Mucosa of gallbladder (tissue), 1 donor: ENCODE measurements around the gene RAB8A. TPM values are rescaled to one million over a fixed set of nuclear protein-coding genes. Genes with fewer than 3 reads are reported as not detected.

Source experiments
- DNase-seq: peaks from one replicate; pipeline ENCODE4 v3.0.0-alpha.2; 2020; ENCODE audit warnings: low spot score
- total RNA-seq: library from RNA; stranded (reverse); gene quantifications from one replicate; pipeline ENCODE4 v1.2.1, GENCODE V29; 2021
- donor health status: DM: no; HTN: no; CAD: no.

Gene RAB8A
- total RNA-seq, 1 donor from 2014 or later: 78.4 TPM

DNA sequence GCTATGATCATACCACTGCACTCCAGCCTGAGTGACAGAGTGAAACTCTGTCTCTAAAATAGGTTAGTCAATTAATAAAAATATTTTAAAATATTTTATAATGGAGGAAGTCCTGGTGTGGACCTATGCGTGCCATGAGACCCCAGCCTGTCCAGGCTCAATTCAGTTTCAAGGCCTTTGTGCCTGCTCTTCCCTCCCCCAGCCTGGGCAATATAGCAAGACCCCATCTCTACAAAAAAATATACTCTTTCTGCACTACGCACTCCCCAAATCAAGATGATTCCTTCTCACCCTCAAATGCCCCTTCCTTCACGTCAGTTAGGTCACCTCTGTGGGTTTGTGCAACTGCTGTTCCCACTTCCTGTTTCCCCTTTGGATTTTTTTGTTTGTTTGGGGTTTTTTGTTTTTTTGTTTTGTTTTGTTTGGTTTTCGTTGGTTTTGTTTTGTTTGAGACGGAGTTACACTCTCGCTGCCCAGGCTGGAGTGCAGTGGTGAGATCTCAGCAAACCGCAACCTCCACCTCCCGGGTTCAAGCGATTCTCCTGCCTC, 30.4 kb downstream of the RAB8A start:
- no peak for DNase-seq

DNA sequence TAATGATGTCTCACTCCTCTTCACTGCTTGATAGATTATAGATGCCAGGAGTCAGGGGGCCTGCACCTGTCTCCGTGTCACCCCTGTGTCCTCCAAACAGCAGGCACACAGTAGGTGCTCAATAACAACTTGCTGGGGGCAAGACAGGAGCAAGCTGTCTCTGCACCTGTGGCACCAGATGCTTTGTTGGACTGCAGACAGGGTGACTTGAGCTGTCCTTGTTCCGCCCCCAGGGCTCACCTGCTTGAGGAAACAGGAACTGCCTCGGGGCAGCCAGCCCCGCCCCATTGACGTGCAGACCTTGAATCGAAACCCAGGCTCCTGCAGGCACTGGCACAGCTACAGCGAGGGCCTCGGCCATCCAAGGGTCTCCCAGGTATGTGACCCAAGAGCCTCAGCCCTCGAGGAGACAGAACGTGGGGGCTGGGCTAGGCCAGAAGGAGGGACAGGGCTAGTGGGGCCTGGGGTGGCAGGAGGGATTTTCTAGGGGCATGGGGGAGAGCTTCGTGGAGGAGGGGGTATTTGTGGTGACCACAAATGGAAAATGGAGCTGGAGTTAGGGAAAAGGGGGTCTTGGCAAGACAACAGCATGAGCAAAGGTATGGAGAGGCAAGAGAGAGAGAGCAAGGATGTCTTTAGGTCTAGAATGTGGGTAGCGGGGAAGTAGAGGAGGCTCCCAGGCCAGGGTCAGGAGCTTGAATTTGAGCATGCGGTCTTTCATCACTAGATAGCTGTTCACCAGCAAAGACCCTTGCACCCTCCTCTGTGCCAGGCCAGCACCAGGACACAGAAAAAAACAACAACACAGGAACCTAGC, 31.9 kb downstream of the RAB8A start, which contains the start of gene HSH2D:
Gene HSH2D, plus strand, starts transcription at position 287 of the 817 bp plus-strand sequence. CDS start 5,066 bp downstream, outside the sequence.
- DNase-seq: peak; percentile 87

DNA sequence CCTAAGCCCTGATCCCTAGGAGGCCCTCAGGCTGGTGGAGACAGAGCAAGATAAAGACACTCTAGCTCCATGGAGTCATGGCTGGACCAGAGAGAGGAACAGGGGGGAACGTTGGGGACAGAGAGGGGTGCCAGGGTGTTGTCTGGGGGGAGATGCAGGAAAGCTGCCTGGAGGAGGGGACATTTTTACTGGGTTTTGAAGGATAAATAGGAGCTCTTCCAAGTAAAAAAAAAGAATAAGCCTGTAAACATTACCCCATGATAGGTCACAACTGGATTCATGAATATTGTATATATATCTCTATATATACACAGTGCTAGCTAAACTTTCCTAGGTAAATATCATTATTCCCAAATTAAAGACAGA, 32.5 kb downstream of the RAB8A start:
- DNase-seq: no peak

- no peak for DNase-seq
These were observed 34.4 kb downstream of the RAB8A start for GRCh38 chr19:16146112-16146511.

GRCh38 chr19:16148443-16149229, 36.9 kb downstream of the RAB8A start:
- DNase-seq: no peak

- no peak for DNase-seq
These were observed 42.1 kb downstream of the RAB8A start for GRCh38 chr19:16153582-16154336.

- no peak for DNase-seq
These were observed 42.9 kb downstream of the RAB8A start for GRCh38 chr19:16154557-16154956.

- no peak for DNase-seq
These were observed 43.4 kb downstream of the RAB8A start for GRCh38 chr19:16155128-16155527.

DNA sequence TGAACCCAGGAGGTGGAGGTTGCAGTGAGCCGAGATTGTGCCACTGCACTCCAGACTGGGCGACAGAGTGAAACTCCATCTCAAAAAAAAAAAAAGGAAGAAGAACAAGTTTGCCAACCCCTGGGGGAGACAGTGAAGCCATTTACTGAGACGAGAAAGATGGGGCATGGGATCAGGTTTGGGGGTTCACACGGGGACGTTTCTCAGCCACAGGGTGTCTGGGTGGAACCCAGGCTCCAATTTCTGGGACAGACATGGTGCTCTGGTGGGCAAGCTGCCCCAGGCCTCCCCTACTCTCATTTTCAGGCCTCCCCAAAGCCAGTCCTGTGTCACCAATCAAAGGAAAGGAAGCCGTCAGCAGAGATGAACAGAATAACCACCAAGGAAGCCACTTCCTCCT, 45.2 kb downstream of the RAB8A start:
- DNase-seq: no peak

DNA sequence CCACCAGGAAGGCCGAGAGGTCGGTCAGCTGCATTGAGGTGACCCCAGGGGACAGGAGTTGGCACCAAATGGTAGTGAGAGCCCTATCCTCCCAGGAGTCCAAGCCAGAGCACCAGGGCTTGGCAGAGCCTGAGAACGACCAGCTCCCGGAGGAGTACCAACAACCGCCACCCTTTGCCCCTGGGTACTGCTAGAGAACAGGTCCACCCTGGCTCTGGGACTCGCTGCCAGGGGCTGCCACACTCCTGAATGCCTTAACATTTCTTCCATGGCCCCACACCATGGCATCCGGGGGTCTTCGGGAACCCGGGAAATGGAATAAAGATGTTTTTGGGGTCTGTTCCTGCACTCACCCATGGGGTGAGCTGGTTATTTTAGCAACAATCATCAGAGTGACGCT, 45.9 kb downstream of the RAB8A start:
- no peak for DNase-seq

- DNase-seq: no peak
These were observed 48.0 kb downstream of the RAB8A start for GRCh38 chr19:16159655-16160054.

DNA sequence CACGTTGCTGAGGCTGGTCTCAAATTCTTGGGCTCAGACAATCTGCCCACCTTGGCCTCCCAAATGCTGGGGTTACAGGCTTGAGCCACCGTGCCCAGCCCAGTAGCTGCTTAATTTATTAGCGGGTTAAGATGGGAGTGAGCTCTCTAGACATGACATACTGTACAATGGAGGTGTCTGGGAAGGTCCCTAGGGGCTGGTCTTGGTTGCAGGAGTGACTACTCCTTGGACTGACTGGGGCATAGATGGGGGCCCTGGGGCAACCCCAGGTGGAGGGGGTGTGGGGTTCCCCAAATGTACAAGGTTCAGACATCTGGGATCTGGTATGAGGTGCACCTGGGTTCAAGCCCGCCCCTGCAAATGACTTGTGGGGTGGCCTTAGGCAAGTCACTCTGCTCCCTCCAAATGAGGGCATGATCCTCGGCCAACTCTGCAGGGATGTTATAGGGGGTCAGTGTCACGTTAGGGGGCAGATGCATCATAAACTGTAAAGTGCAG, 48.8 kb downstream of the RAB8A start:
- no peak for DNase-seq

- DNase-seq: no peak
These were observed 49.4 kb downstream of the RAB8A start for GRCh38 chr19:16160943-16161560.

DNA sequence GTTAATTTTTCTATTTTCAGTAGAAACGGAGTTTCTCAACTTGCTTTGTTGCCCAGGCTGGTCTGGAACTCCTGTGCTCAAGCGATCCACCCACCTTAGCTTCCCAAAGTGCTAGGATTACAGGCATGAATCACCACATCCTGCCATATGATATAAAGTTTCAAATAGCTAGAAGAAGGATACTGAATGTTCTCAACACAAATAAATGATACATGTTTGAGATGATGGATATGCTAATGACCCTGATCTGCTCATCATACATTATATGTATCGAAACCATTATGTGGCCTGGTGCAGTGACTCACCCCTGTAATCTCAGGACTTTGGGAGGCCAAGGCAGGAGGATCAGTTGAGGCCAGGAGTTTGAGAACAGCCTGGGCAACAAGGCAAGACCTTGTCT, 50.2 kb downstream of the RAB8A start:
- no peak for DNase-seq

GRCh38 chr19:16164222-16164890, 52.7 kb downstream of the RAB8A start:
- DNase-seq: no peak

- no peak for DNase-seq
These were observed 54.7 kb downstream of the RAB8A start for GRCh38 chr19:16166417-16166816.

- DNase-seq: no peak
These were observed 55.4 kb downstream of the RAB8A start for GRCh38 chr19:16167055-16167454.

DNA sequence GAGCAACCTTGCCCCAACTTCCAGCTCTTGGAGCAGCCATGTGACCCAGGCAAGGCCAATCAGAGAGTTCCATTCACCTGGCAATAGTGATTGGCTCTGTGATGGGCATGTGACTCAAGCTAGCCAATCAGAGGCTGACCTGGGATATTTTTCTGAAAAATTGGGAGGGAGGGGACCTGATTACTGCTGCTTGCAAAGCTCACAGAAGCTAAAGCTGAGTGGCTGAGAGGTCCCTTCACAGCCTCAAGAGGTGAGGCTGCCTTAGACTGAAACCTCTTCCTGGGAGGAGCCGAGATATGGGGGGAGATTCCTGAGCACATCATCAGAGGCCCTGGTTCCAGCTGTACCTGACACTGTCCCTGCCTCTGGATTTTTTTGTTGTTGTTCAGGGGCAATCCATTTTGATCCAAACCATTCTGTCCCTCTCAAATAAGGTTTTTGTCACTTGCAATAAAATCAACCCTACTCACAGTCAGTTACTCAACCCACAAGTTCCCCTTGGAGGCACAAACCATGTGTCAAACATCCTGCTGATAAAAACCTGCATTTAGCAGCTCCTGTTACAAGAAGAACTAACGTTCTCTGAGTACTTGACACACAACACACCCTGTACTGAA, 56.9 kb downstream of the RAB8A start:
- no peak for DNase-seq

DNA sequence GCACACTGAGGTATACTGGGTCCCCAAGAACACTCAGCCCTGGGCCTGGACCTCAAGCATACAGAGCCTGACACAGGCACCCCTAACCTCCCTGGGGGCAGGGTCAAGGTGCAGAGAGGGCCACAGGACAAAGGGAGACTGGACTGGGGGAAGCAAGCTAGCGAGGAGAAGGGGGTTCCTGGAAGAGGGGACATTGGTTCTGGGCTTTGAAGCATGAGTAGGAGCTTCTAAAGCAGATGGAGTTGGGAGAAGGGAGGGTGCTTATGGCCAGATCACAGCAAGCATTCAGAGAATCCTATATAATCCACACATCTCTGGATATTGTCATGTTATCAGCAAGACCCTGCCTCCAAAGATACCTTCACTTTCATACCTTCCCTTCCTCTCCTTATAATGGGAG, 58.4 kb downstream of the RAB8A start:
- DNase-seq: no peak

- DNase-seq: no peak
These were observed 64.3 kb downstream of the RAB8A start for GRCh38 chr19:16175954-16176353.
